Measurements from ENCODE around the gene VPS26C. TPM values are rescaled to one million over a fixed set of nuclear protein-coding genes. Genes with fewer than 3 reads are reported as not detected.
"Not testable (repeated sequence)": the region's sequence is repeated elsewhere in the genome, so short reads cannot be mapped to it uniquely, and the experiment has no call there.

VPS26C gene
- total RNA-seq, 1 experiment from 2014 or later = 42.1 TPM

DNA sequence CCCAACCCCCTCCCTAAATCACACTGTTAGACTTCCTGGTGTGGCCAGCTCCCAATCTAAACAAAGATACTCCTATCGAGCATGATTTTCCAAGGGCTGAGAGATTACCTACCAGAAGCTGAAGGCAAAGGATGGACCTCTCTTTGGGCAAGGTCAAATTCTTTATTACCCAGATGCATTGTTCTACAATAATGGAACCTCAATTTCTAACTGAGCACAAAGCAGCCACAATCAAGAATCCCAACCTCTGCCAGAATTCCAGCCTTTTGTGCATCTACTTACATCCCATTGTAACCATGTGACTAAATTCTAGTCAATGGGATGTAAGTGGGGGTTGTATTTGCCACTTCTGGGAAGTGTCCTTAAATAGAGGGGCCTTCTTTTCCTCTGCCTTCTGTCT is 24.9 kb upstream of the VPS26C start:
- Histone ChIP-seq H3K36me3 (ENCODE audit: control insufficient read depth in 1 of 2, insufficient read depth in 2 of 2, low read length in 2 of 2) (no peaks in the 10 kb centered on the region), H3K9me3 (ENCODE audit: control insufficient read depth in 1 of 2, insufficient read depth in 1 of 2, low read depth in 1 of 2, low read length in 2 of 2) (no peaks in the 10 kb centered on the region), H2AFZ (ENCODE audit: low read depth, low read length, poor library complexity, severe bottlenecking) (no peak overlapping the region), H3K9me2 (ENCODE audit: insufficient read depth) (no peaks in the 10 kb centered on the region), H3K27ac (ENCODE audit: low read depth, low read length) (no peak overlapping the region), H3K4me1 (ENCODE audit: control insufficient read depth in 1 of 2, insufficient read depth in 2 of 2, low read length in 2 of 2) (no peaks in the 10 kb centered on the region), H3K9ac (ENCODE audit: low read length) (no peak overlapping the region), H4K20me1 (ENCODE audit: insufficient read depth) (no peaks in the 10 kb centered on the region), H3K79me2 (ENCODE audit: insufficient read depth, low read length) (no peaks in the 10 kb centered on the region), H3K4me2 (ENCODE audit: low read length) (no peak overlapping the region), H3K4me3 (replicated peaks in 1 of 2; ENCODE audit: low read depth in 1 of 2, low read length in 2 of 2) (no peak overlapping the region), H3K27me3 (ENCODE audit: insufficient read depth, low read length) (no peaks in the 10 kb centered on the region)
- DNase-seq (ENCODE audit: low read depth, low spot score) = no peak
- no peak for ATAC-seq
- intact Hi-C loops (cut with micrococcal nuclease) = no loop called here
- ChIA-PET CTCF (no interaction called here), POLR2A (no interaction called here), RAD21 (ENCODE audit: low non-redundant PET in 1 of 2, low total read pairs in 2 of 2, uncharacterized antibody in 2 of 2, unreplicated experiment in 2 of 2) (no interaction called here)
- TF ChIP-seq YY1 (IDR thresholded peaks at IDR 0.05; ENCODE audit: extremely low read depth, insufficient replicate concordance, low read depth, low read length) (no peak), ELF1 (IDR thresholded peaks at IDR 0.05; ENCODE audit: borderline replicate concordance, low read depth) (no peak), POLR2A (IDR thresholded peaks at IDR 0.05; ENCODE audit: borderline replicate concordance, extremely low read depth, insufficient read depth, insufficient read length) (no peak), SP1 (IDR thresholded peaks at IDR 0.05; ENCODE audit: low read depth) (no peak), ZFX (IDR thresholded peaks at IDR 0.05) (no peak), ZNF274 (IDR thresholded peaks at IDR 0.05; ENCODE audit: low read depth, low read length) (no peak), CEBPB (IDR thresholded peaks at IDR 0.05; ENCODE audit: low read depth) (no peak), RAD21 (IDR thresholded peaks at IDR 0.05; ENCODE audit: low read depth) (no peak)
- TF ChIP-seq, protein P1, sequence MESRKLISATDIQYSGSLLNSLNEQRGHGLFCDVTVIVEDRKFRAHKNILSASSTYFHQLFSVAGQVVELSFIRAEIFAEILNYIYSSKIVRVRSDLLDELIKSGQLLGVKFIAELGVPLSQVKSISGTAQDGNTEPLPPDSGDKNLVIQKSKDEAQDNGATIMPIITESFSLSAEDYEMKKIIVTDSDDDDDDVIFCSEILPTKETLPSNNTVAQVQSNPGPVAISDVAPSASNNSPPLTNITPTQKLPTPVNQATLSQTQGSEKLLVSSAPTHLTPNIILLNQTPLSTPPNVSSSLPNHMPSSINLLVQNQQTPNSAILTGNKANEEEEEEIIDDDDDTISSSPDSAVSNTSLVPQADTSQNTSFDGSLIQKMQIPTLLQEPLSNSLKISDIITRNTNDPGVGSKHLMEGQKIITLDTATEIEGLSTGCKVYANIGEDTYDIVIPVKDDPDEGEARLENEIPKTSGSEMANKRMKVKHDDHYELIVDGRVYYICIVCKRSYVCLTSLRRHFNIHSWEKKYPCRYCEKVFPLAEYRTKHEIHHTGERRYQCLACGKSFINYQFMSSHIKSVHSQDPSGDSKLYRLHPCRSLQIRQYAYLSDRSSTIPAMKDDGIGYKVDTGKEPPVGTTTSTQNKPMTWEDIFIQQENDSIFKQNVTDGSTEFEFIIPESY (IDR thresholded peaks at IDR 0.05; ENCODE audit: extremely low read depth, insufficient replicate concordance, low read length) = no peak
- TF ChIP-seq, protein P2, sequence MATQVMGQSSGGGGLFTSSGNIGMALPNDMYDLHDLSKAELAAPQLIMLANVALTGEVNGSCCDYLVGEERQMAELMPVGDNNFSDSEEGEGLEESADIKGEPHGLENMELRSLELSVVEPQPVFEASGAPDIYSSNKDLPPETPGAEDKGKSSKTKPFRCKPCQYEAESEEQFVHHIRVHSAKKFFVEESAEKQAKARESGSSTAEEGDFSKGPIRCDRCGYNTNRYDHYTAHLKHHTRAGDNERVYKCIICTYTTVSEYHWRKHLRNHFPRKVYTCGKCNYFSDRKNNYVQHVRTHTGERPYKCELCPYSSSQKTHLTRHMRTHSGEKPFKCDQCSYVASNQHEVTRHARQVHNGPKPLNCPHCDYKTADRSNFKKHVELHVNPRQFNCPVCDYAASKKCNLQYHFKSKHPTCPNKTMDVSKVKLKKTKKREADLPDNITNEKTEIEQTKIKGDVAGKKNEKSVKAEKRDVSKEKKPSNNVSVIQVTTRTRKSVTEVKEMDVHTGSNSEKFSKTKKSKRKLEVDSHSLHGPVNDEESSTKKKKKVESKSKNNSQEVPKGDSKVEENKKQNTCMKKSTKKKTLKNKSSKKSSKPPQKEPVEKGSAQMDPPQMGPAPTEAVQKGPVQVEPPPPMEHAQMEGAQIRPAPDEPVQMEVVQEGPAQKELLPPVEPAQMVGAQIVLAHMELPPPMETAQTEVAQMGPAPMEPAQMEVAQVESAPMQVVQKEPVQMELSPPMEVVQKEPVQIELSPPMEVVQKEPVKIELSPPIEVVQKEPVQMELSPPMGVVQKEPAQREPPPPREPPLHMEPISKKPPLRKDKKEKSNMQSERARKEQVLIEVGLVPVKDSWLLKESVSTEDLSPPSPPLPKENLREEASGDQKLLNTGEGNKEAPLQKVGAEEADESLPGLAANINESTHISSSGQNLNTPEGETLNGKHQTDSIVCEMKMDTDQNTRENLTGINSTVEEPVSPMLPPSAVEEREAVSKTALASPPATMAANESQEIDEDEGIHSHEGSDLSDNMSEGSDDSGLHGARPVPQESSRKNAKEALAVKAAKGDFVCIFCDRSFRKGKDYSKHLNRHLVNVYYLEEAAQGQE (IDR thresholded peaks at IDR 0.05; ENCODE audit: low read depth) = no peak
- TF ChIP-seq, protein P3, sequence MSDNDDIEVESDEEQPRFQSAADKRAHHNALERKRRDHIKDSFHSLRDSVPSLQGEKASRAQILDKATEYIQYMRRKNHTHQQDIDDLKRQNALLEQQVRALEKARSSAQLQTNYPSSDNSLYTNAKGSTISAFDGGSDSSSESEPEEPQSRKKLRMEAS (IDR thresholded peaks at IDR 0.05) = no peak
- TF ChIP-seq, protein P4, sequence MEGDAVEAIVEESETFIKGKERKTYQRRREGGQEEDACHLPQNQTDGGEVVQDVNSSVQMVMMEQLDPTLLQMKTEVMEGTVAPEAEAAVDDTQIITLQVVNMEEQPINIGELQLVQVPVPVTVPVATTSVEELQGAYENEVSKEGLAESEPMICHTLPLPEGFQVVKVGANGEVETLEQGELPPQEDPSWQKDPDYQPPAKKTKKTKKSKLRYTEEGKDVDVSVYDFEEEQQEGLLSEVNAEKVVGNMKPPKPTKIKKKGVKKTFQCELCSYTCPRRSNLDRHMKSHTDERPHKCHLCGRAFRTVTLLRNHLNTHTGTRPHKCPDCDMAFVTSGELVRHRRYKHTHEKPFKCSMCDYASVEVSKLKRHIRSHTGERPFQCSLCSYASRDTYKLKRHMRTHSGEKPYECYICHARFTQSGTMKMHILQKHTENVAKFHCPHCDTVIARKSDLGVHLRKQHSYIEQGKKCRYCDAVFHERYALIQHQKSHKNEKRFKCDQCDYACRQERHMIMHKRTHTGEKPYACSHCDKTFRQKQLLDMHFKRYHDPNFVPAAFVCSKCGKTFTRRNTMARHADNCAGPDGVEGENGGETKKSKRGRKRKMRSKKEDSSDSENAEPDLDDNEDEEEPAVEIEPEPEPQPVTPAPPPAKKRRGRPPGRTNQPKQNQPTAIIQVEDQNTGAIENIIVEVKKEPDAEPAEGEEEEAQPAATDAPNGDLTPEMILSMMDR (IDR thresholded peaks at IDR 0.05 in 2 of 3, conservative IDR thresholded peaks at IDR 0.05 in 1 of 3; ENCODE audit: borderline replicate concordance in 1 of 3, insufficient read depth in 1 of 3, low read depth in 2 of 3, low read length in 2 of 3) = no peak
- no TSS peak for BruUV-seq (replicated peaks)

DNA sequence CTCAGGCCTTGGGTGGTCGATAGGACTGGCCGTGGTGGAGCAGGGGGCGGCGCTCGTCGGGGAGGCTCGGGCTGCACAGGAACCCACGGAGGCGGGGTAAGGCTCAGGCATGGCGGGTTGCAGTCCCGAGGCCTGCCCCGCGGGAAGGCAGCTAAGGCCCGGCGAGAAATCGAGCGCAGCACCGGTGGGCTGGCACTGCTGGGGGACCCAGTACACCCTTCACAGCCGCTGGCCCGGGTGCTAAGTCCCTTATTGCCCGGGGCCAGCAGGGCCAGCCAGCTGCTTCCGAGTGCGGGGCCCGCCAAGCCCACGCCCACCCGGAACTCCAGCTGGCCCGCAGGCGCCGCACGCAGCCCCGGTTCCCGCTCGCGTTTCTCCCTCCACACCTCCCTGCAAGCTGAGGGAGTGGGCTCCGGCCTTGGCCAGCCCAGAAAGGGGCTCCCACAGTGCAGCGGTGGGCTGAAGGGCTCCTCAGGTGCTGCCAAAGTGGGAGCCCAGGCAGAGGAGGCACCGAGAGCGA is 16.1 kb upstream of the VPS26C start:
- RAD21 ChIA-PET (ENCODE audit: low non-redundant PET in 1 of 2, low total read pairs in 2 of 2, uncharacterized antibody in 2 of 2, unreplicated experiment in 2 of 2); CTCF ChIA-PET; H3K4me1 ChIP-seq (ENCODE audit: control insufficient read depth in 1 of 2, insufficient read depth in 2 of 2, low read length in 2 of 2); intact Hi-C loops (cut with micrococcal nuclease); H3K4me2 ChIP-seq (ENCODE audit: low read length); H3K9me3 ChIP-seq (ENCODE audit: control insufficient read depth in 1 of 2, insufficient read depth in 1 of 2, low read depth in 1 of 2, low read length in 2 of 2); H4K20me1 ChIP-seq (ENCODE audit: insufficient read depth); H3K79me2 ChIP-seq (ENCODE audit: insufficient read depth, low read length); H3K9ac ChIP-seq (ENCODE audit: low read length); DNase-seq (ENCODE audit: low read depth, low spot score); H3K27me3 ChIP-seq (ENCODE audit: insufficient read depth, low read length); H3K36me3 ChIP-seq (ENCODE audit: control insufficient read depth in 1 of 2, insufficient read depth in 2 of 2, low read length in 2 of 2); BruUV-seq (replicated peaks); ATAC-seq; H3K27ac ChIP-seq (ENCODE audit: low read depth, low read length); H2AFZ ChIP-seq (ENCODE audit: low read depth, low read length, poor library complexity, severe bottlenecking); POLR2A ChIA-PET; H3K9me2 ChIP-seq (ENCODE audit: insufficient read depth); H3K4me3 ChIP-seq (replicated peaks in 1 of 2; ENCODE audit: low read depth in 1 of 2, low read length in 2 of 2): not testable (repeated sequence)
